ENCODE measurements around the gene FKBP8.

Gene FKBP8

GRCh38 chr19:18507727-18508440, 35.5 kb downstream of the FKBP8 start:
- peaks cover 5% of the 10 kb centered on the region for H3K4me1 ChIP-seq (ENCODE audit: insufficient read depth, low read length)
- H2AFZ ChIP-seq (ENCODE audit: low read depth, low read length): no peak overlapping the region

GRCh38 chr19:18507021-18507726, 36.2 kb downstream of the FKBP8 start:
- H2AFZ ChIP-seq (ENCODE audit: low read depth, low read length): no peak overlapping the region
- H3K27me3 ChIP-seq (ENCODE audit: insufficient read depth, low read length): no peaks in the 10 kb centered on the region
- no peaks in the 10 kb centered on the region for H3K9me3 ChIP-seq (ENCODE audit: low read length)
- no peak overlapping the region for H3K4me3 ChIP-seq (ENCODE audit: low read length)
- no peaks in the 10 kb centered on the region for H3K36me3 ChIP-seq (ENCODE audit: insufficient read depth, low read length)
- H3K4me1 ChIP-seq (ENCODE audit: insufficient read depth, low read length): peaks cover 5% of the 10 kb centered on the region

More at GRCh38 chr19:18507727-18508440, 35.5 kb downstream of the FKBP8 start:
- Histone ChIP-seq H3K27me3 (ENCODE audit: insufficient read depth, low read length) (no peaks in the 10 kb centered on the region), H3K9me3 (ENCODE audit: low read length) (no peaks in the 10 kb centered on the region), H3K4me3 (ENCODE audit: low read length) (no peak overlapping the region), H3K36me3 (ENCODE audit: insufficient read depth, low read length) (no peaks in the 10 kb centered on the region)

GRCh38 chr19:18506101-18506930, 37.1 kb downstream of the FKBP8 start:
- Histone ChIP-seq H3K9me3 (ENCODE audit: low read length) (no peaks in the 10 kb centered on the region), H3K4me3 (ENCODE audit: low read length) (no peak overlapping the region), H2AFZ (ENCODE audit: low read depth, low read length) (no peak overlapping the region), H3K27me3 (ENCODE audit: insufficient read depth, low read length) (no peaks in the 10 kb centered on the region), H3K4me1 (ENCODE audit: insufficient read depth, low read length) (peaks cover 5% of the 10 kb centered on the region), H3K36me3 (ENCODE audit: insufficient read depth, low read length) (no peaks in the 10 kb centered on the region)

- no peaks in the 10 kb centered on the region for H3K9me3 ChIP-seq (ENCODE audit: low read length)
- H3K4me3 ChIP-seq (ENCODE audit: low read length): no peak overlapping the region
- H3K36me3 ChIP-seq (ENCODE audit: insufficient read depth, low read length): no peaks in the 10 kb centered on the region
- no peaks in the 10 kb centered on the region for H3K27me3 ChIP-seq (ENCODE audit: insufficient read depth, low read length)
- H2AFZ ChIP-seq (ENCODE audit: low read depth, low read length): no peak overlapping the region
- peaks cover 5% of the 10 kb centered on the region for H3K4me1 ChIP-seq (ENCODE audit: insufficient read depth, low read length)
Measured at GRCh38 chr19:18504886-18505610, 38.3 kb downstream of the FKBP8 start.

- Histone ChIP-seq H3K36me3 (ENCODE audit: insufficient read depth, low read length) (no peaks in the 10 kb centered on the region), H2AFZ (ENCODE audit: low read depth, low read length) (no peak overlapping the region), H3K9me3 (ENCODE audit: low read length) (no peaks in the 10 kb centered on the region), H3K4me1 (ENCODE audit: insufficient read depth, low read length) (peaks cover 5% of the 10 kb centered on the region), H3K27me3 (ENCODE audit: insufficient read depth, low read length) (no peaks in the 10 kb centered on the region), H3K4me3 (ENCODE audit: low read length) (no peak overlapping the region)
Measured at GRCh38 chr19:18503971-18504885, 39.1 kb downstream of the FKBP8 start.

- Histone ChIP-seq H3K36me3 (ENCODE audit: insufficient read depth, low read length) (no peaks in the 10 kb centered on the region), H2AFZ (ENCODE audit: low read depth, low read length) (no peak overlapping the region), H3K9me3 (ENCODE audit: low read length) (no peaks in the 10 kb centered on the region), H3K4me1 (ENCODE audit: insufficient read depth, low read length) (peaks cover 5% of the 10 kb centered on the region), H3K4me3 (ENCODE audit: low read length) (no peak overlapping the region), H3K27me3 (ENCODE audit: insufficient read depth, low read length) (no peaks in the 10 kb centered on the region)
Measured at GRCh38 chr19:18503337-18503970, 39.9 kb downstream of the FKBP8 start.

- Histone ChIP-seq H3K9me3 (ENCODE audit: low read length) (no peaks in the 10 kb centered on the region), H3K36me3 (ENCODE audit: insufficient read depth, low read length) (no peaks in the 10 kb centered on the region), H3K27me3 (ENCODE audit: insufficient read depth, low read length) (no peaks in the 10 kb centered on the region), H2AFZ (ENCODE audit: low read depth, low read length) (no peak overlapping the region), H3K4me3 (ENCODE audit: low read length) (no peak overlapping the region), H3K4me1 (ENCODE audit: insufficient read depth, low read length) (peaks cover 5% of the 10 kb centered on the region)
Measured at GRCh38 chr19:18502638-18503294, 40.6 kb downstream of the FKBP8 start.

- Histone ChIP-seq H3K4me1 (ENCODE audit: insufficient read depth, low read length) (peaks cover 5% of the 10 kb centered on the region), H3K36me3 (ENCODE audit: insufficient read depth, low read length) (no peaks in the 10 kb centered on the region), H3K4me3 (ENCODE audit: low read length) (no peak overlapping the region), H3K27me3 (ENCODE audit: insufficient read depth, low read length) (no peaks in the 10 kb centered on the region), H2AFZ (ENCODE audit: low read depth, low read length) (no peak overlapping the region), H3K9me3 (ENCODE audit: low read length) (no peaks in the 10 kb centered on the region)
Measured at GRCh38 chr19:18502246-18502637, 41.1 kb downstream of the FKBP8 start.

- H3K4me1 ChIP-seq (ENCODE audit: insufficient read depth, low read length): peaks cover 5% of the 10 kb centered on the region
- no peaks in the 10 kb centered on the region for H3K9me3 ChIP-seq (ENCODE audit: low read length)
- no peaks in the 10 kb centered on the region for H3K27me3 ChIP-seq (ENCODE audit: insufficient read depth, low read length)
- H2AFZ ChIP-seq (ENCODE audit: low read depth, low read length): no peak overlapping the region
- H3K4me3 ChIP-seq (ENCODE audit: low read length): no peak overlapping the region
- H3K36me3 ChIP-seq (ENCODE audit: insufficient read depth, low read length): no peaks in the 10 kb centered on the region
Measured at GRCh38 chr19:18501832-18502231, 41.5 kb downstream of the FKBP8 start.

- peaks cover 5% of the 10 kb centered on the region for H3K4me1 ChIP-seq (ENCODE audit: insufficient read depth, low read length)
- no peaks in the 10 kb centered on the region for H3K27me3 ChIP-seq (ENCODE audit: insufficient read depth, low read length)
- H2AFZ ChIP-seq (ENCODE audit: low read depth, low read length): no peak overlapping the region
- H3K4me3 ChIP-seq (ENCODE audit: low read length): no peak overlapping the region
- H3K36me3 ChIP-seq (ENCODE audit: insufficient read depth, low read length): no peaks in the 10 kb centered on the region
- no peaks in the 10 kb centered on the region for H3K9me3 ChIP-seq (ENCODE audit: low read length)
Measured at GRCh38 chr19:18501351-18501750, 42.0 kb downstream of the FKBP8 start.

GRCh38 chr19:18500799-18501198, 42.6 kb downstream of the FKBP8 start:
- no peaks in the 10 kb centered on the region for H3K36me3 ChIP-seq (ENCODE audit: insufficient read depth, low read length)
- no peak overlapping the region for H3K4me3 ChIP-seq (ENCODE audit: low read length)
- peaks cover 5% of the 10 kb centered on the region for H3K4me1 ChIP-seq (ENCODE audit: insufficient read depth, low read length)
- H3K9me3 ChIP-seq (ENCODE audit: low read length): no peaks in the 10 kb centered on the region
- no peak overlapping the region for H2AFZ ChIP-seq (ENCODE audit: low read depth, low read length)
- no peaks in the 10 kb centered on the region for H3K27me3 ChIP-seq (ENCODE audit: insufficient read depth, low read length)

Measured in neuron (in vitro differentiated cells).